Measurements from ENCODE around the gene SPAG16.

The SPAG16 gene

DNA sequence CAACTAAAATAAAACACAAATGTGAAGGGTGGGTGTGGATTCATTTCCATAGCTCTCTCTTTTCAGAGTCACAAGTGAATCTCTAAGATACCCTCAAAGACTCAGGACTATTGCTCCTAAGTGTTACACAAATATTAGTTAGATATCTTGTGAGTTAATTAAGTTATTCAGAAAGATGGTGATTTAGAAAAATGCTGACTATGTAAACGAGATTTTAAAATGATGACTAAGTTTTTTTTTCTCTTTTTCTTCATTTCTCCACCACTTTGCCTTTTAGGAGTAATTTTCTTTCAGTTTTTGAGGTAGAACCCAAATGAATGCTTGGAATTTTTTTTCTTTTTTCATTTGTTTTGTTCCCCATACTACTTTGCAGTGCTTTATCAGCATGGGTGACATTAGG lies 479.7 kb downstream of the SPAG16 start:
- H3K4me3 ChIP-seq (ENCODE audit: low read depth, low read length), result no peak overlapping the region
- DNase-seq (ENCODE audit: low read depth, low spot score), result no peak
- TF ChIP-seq, protein P1, sequence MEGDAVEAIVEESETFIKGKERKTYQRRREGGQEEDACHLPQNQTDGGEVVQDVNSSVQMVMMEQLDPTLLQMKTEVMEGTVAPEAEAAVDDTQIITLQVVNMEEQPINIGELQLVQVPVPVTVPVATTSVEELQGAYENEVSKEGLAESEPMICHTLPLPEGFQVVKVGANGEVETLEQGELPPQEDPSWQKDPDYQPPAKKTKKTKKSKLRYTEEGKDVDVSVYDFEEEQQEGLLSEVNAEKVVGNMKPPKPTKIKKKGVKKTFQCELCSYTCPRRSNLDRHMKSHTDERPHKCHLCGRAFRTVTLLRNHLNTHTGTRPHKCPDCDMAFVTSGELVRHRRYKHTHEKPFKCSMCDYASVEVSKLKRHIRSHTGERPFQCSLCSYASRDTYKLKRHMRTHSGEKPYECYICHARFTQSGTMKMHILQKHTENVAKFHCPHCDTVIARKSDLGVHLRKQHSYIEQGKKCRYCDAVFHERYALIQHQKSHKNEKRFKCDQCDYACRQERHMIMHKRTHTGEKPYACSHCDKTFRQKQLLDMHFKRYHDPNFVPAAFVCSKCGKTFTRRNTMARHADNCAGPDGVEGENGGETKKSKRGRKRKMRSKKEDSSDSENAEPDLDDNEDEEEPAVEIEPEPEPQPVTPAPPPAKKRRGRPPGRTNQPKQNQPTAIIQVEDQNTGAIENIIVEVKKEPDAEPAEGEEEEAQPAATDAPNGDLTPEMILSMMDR (IDR thresholded peaks at IDR 0.05; ENCODE audit: insufficient read depth, low read length, missing control alignments), result no peak
- ChIA-PET POLR2A (no interaction called here), CTCF (no interaction called here)

DNA sequence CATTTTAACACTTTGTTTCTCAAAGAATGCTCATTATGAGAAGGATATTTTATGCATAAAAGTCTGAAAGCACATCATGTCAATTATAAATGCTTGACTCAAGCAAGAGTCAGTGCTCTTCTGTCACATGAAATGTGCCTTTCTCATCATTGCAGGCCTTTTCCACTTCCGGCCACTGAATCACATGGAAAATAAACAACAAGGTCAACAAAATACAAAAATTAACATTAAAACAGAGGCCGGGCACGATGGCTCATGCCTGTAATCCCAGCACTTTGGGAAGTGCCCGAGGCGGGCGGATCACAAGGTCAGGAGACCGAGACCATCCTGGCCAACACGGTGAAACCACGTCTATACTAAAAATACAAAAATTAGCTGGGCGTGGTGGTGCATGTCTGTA lies 480.6 kb downstream of the SPAG16 start:
- DNase-seq (ENCODE audit: low read depth, low spot score), result no peak
- CTCF ChIA-PET, result no interaction called here
- no peak overlapping the region for H3K4me3 ChIP-seq (ENCODE audit: low read depth, low read length)
- POLR2A ChIA-PET, result no interaction called here
- TF ChIP-seq, protein P1 (IDR thresholded peaks at IDR 0.05; ENCODE audit: insufficient read depth, low read length, missing control alignments), result no peak

DNA sequence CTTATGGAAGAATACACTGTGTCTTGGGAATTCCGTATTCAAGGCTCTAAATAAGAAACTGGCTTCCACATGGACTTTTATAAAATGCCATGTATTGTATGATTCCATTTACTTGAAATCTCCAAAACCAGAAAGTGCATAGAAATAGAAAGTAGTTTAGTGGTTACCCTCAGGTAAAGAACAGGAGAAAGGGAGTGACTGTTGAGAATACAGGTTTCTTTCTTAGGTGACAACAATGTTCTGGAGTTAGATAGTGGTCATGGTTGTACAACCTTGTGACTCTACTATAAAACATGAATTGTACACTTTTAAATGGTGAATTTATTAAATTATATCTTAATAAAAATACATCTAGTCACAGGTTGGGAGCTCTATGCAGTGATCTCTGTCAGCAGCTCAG lies 481.8 kb downstream of the SPAG16 start:
- H3K4me3 ChIP-seq (ENCODE audit: low read depth, low read length), result no peak overlapping the region
- TF ChIP-seq, protein P1 (IDR thresholded peaks at IDR 0.05; ENCODE audit: insufficient read depth, low read length, missing control alignments), result no peak
- CTCF ChIA-PET, result no interaction called here
- POLR2A ChIA-PET, result no interaction called here
- DNase-seq (ENCODE audit: low read depth, low spot score), result no peak

DNA sequence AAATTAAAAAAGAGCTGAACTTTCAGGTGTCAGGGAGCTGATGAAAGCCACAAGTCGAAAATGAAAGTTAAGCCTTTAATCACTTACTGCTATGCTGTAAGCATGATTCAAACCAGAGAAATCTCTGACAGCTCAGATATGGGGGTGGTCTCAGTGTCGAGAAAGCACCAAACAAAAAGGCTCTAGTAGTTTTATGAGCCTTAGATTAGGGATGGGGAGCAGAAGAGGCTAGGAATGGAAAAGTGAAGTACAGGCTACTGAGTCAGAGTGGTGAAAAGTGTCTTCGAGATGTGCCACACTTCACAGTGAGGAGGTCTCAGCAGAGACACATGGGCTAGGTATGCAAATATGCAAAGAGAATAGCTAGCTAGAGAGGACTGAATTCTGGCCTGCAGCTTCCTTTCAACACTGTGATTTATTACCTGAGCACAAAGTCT lies 482.2 kb downstream of the SPAG16 start:
- TF ChIP-seq, protein P1 (IDR thresholded peaks at IDR 0.05; ENCODE audit: insufficient read depth, low read length, missing control alignments), result no peak
- CTCF ChIA-PET, result no interaction called here
- no peak overlapping the region for H3K4me3 ChIP-seq (ENCODE audit: low read depth, low read length)

DNA sequence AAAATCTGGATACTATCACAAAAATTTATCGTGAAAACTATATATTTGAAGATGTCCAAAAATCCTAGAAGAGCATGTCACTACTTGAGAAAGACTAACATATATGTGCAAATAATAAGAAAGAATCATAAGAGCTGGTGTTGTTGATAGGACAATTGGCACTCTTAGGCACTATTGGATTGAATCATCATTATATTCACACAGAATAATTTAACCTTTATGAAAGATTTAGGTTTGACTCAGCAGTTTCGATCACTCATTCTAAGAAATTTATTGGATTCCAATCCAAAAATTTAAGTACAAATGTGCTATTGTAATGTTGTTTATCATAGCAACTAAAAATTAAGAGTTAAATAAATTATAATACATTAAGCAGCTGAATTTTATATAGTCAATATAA lies 503.6 kb downstream of the SPAG16 start:
- DNase-seq (ENCODE audit: low read depth, low spot score), result no peak
- no peak overlapping the region for H3K4me3 ChIP-seq (ENCODE audit: low read depth, low read length)
- CTCF ChIA-PET, result no interaction called here
- POLR2A ChIA-PET, result no interaction called here
- TF ChIP-seq, protein P1 (IDR thresholded peaks at IDR 0.05; ENCODE audit: insufficient read depth, low read length, missing control alignments), result no peak

More for the DNA sequence above, 482.2 kb downstream of the SPAG16 start:
- POLR2A ChIA-PET, result no interaction called here
- DNase-seq (ENCODE audit: low read depth, low spot score), result no peak

DNA sequence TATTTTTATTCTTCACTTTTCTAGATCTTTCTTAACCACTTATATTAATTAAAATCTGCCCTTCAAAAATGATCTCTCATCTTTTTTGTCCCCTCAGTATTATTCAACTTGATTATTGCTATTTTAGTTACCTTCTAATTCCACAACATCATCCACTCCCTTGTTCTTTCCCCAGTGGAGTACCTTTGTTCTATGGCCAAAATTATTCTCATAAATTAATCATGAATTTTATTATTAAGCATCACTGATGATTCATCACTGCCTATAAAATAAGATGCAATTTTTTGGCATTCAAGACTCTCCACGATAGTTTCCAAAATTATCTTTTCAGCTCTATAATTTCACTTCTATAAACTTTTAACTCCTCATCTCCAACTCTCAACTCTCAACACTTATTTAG lies 505.7 kb downstream of the SPAG16 start:
- POLR2A ChIA-PET, result no interaction called here
- TF ChIP-seq, protein P1 (IDR thresholded peaks at IDR 0.05; ENCODE audit: insufficient read depth, low read length, missing control alignments), result no peak
- no peak for DNase-seq (ENCODE audit: low read depth, low spot score)
- H3K4me3 ChIP-seq (ENCODE audit: low read depth, low read length), result no peak overlapping the region
- CTCF ChIA-PET, result no interaction called here
